Superior temporal gyrus (tissue), 1 donor: ENCODE measurements around the gene PSMD1.
A peak's percentile ranks its signal among the peaks of the same experiment; 100 is the strongest.
"Not testable (repeated sequence)": the region's sequence is repeated elsewhere in the genome, so short reads cannot be mapped to it uniquely, and the experiment has no call there.

Experiments
- DNase-seq: peaks from one replicate; pipeline ENCODE4 v3.0.0-alpha.2; 2016; ENCODE audit errors: extremely low spot score

Gene PSMD1

DNA sequence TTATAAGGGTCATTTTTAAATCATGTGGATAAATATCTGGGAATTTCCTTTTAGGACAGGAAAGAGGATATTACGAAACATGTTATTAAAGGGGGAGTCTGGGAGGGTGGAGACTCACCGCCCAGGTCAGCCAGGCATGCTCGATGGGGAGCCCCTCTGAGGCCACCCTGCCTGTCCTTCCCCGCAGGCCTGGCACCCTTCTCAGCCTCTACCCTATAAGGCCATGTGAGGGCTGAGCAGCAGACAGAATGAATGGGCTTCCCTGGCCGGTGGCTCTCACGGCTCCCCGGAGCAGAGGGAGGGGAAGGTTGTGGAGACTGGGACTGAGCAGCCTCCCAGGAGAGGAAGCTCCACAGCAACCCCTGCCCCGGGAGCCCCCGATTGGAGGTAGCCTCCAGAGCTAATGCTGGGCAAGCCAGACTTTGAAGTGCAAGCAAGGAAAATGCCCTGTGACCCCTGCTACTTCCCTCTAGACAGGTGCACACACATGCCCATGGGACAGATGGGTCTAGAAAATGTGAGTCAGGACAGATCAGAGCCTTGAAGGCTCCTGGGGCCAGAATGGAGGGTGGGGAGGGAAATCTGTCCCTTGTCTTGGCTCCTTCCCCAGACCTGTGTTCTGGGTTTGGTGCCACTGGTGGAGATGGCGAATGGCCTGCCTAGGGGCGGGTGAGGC is 128.5 kb downstream of the PSMD1 start:
- DNase-seq, result no peak

DNA sequence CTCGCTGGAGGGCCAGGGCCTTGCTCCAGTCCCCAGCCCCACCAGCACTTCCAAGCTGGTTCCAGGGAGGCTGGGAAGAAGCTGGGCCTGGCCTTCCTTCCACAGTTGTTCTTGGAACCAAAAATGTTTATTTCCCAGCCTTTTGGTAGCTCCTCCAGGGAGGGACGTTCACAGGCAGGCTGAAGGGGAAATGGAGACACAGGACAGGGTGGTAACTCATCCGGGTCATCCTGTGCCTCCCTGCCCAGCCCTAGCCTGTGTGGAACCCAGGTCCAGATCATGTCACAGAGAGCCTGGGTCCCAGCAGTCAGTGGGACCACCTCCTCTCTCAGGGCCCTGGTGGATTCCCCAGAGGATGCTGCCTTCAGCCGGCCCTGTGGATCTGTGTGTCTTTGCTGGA is 129.2 kb downstream of the PSMD1 start:
- DNase-seq, result no peak

GRCh38 chr2:231186325-231186724 is 129.7 kb downstream of the PSMD1 start:
- no peak for DNase-seq

DNA sequence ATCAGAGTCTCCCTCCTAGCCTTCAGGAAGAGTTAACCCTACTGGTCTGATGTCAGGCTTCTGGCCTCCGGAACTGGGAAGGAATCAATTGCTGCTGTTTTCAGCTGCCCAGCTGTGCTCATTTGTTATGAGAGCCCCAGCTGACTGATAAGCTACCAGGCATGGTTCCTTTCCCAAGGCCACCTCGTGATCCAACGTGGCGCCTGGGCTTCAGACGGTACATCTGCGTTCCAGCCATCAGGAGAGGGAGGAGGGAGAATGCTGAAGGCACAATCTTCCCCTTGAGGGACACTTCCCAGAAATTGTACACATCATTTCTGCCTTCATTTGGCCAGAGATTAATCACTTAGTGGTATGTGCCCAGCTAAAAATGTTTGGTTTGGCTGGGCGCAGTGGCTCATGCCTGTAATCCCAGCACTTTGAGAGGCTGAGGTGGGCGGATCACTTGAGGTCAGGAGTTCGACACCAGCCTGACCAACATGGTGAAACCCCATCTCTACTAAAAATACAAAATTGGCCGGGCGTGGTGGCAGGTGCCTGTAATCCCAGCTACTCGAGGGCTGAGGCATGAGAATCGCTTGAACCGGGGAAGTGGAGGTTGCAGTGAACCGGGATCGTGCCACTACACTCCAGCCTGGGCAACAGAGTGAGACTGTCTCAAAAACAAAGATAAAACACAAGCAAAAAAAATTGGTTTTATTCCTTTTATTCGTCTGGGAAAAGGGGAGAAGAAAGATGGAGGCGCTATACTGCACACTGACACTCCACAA is 131.3 kb downstream of the PSMD1 start:
- DNase-seq, result no peak

DNA sequence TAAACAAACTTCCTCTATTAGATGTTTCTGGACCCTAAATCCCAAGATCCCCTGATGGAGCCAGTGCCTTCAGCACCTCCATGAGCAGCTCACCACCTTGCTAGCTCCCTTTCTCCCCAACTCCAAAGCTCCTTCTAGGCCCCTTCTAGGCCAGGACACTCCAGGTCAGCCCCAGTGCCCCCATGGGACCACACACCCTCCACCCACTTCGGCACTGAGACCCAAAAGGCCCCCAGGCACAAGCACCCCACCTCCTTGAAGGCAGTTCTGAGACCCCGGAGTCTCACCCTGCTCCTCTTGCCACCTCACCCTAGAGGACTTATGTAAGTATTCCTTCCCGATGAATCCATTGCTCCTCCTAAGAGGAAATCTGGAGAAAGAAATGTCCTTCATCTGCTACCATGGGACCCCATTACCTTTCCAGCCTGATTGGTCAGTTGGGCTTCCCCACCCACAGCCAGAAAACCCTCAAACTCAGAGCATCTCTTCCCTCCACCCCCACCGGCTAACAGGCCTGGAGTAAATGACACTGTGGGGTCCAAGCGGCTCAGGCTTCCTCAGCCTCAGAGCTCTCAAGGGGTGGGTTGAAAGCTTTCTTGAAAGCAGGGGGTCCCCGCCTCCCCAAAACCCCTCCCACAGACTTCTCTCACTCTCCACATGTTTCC is 132.0 kb downstream of the PSMD1 start:
- DNase-seq, result no peak

- no peak for DNase-seq
Measured at GRCh38 chr2:231189171-231189530, 132.5 kb downstream of the PSMD1 start.

- no peak for DNase-seq
Measured at GRCh38 chr2:231189571-231190495, 133.2 kb downstream of the PSMD1 start.

DNA sequence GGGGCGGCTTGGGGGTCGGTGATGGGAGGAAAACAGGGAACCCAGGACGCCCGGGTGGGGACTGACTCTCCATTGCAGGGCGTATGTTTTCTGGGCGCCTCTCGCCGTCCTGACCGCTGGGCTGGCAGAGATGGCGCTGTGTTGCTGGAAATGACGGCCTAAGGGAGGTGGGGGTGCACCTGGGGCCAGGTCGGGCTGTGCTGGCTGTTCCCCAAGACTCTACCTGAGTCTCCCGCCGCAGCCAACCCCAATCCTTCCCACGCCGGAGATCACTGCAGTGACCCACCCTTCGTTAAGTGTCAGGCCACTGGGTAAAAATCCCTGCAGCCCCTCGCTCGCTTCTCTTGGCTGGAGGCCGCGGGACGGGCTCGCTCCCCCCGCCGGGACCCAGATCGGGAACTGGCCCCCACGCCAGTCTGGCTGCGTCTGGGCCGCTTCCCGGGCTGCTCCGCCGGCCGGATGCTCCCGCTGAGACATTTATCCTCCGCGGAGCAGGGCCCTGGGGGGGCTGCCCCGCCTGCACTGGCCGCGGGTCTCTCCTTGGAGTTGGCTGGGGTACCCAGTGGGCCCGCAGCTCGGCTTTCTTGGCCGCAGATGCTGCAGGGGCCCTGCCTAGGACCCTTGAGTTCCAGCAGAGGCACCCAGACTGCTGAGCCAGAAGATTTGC is 134.0 kb downstream of the PSMD1 start:
- DNase-seq, result no peak

DNA sequence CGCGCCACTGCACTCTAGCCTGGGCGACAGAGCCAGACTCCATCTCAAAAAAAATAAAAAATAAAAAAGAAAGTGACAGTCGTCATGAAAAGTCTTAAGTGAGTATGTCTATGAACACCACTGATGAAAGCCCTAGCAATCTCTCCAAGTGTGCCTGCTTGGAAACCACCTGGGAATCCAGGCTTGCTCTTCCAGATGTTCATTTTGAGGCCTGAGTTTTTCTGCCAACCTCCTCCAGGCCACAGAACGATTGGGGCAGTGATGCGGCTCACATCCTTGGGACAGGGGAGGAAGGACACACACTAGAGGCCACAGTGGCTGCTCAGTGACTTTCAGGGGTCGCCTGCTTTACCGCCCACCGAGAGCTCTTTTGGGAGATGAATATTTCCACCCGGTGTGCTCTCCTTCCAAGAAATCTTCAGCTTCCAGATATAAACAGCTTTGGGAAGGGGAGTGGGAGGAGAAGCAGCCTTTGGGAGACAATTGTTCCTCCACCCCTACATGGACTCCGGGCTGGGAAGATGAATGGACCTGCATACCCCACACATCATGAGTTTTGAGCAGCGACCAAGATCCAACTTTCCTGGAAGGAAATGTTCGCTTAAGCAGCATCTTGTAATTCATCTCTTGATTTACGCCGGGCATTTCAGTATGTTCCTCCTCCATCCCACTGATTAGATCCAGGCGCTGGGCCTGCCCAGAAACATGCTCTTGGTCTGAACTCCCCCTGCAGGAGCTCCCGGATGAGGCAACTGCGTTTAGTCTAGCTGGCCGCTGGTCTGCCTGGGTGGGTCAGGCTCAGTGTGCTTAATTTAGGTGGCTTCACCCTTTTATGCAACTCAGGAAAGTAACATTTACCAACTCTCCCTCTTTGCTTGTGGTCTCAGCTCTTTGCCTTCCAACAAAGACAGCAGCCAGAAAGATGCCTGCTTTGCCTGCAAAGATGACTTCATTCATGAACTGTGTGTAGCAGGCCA is 135.5 kb downstream of the PSMD1 start:
- no peak for DNase-seq

GRCh38 chr2:231193216-231193615 is 136.5 kb downstream of the PSMD1 start:
- DNase-seq, result no peak

- no peak for DNase-seq
Measured at GRCh38 chr2:231196592-231196991, 139.9 kb downstream of the PSMD1 start.

DNA sequence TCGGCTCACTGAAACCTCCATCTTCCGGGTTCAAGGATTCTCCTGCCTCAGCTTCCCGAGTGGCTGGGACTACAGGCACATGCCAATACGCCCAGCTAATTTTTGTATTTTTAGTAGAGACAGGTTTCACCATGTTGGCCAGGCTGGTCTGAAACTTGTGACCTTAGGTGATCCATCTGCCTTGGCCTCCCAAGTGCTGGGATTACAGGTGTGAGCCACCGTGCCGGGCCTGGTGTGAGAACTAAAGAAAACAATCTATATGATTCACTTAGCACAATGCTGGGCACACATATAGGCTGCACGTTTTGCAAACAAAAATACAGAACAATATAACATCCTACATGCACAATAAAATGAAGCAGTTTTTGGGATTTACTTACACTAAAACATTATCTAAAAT is 140.5 kb downstream of the PSMD1 start:
- not testable (repeated sequence) for DNase-seq

- DNase-seq, result no peak
Measured at GRCh38 chr2:231197706-231198290, 141.1 kb downstream of the PSMD1 start.

DNA sequence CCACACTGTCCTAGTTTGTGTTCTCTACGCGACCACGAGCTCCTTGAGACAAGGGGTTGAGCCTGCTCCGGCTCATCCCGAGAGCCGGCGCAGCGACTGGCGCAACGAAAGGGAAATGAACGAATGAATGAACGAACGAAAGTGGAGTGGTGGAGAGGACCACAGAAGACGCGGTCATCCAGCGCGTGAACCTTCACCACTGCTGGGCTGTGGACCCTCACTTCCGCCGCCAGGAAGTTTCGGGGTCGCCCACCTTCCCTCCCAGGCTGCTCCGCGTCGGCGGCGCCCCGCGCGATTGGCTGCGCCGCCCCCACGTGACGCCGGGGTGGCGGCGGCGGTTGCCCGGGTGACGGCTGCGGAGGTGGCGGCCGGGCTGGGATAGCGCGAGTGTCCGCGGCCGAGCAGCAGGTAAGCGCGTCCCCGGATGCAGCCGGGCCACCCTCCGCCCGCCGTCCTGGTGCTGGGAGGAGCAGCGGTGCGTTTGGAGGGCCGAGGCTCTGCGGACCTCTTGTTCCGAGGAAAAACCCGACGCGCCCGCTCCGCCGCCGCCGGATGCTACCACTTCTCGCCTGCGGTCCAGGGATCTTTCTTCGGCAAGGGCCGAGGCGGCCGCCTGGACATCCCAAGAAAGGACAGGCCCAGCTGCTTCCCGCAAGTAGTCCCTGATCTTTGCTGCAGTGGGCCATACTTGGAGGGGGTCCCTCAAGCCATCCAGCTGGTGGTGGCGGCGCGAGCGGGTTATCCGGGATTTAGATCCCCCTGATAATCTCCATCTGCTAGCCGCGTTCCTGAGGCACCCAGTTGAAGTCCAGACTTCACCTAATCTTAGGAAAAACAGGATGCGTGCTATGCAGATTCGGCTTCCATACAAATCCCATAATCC is 141.9 kb downstream of the PSMD1 start, which contains the start of gene ARMC9:
ARMC9 (plus strand) TSS at position 341 of the 883 bp plus-strand sequence. CDS start 7,608 bp downstream, outside the sequence.
- peak; percentile 72 for DNase-seq

GRCh38 chr2:231199219-231199618 is 142.6 kb downstream of the PSMD1 start:
- DNase-seq, result no peak

GRCh38 chr2:231200805-231201474 is 144.3 kb downstream of the PSMD1 start:
- no peak for DNase-seq

GRCh38 chr2:231201475-231201814 is 144.8 kb downstream of the PSMD1 start:
- no peak for DNase-seq

GRCh38 chr2:231203087-231203486 is 146.4 kb downstream of the PSMD1 start:
- no peak for DNase-seq
